ENCODE data around the gene PAX5.

Gene PAX5

DNA sequence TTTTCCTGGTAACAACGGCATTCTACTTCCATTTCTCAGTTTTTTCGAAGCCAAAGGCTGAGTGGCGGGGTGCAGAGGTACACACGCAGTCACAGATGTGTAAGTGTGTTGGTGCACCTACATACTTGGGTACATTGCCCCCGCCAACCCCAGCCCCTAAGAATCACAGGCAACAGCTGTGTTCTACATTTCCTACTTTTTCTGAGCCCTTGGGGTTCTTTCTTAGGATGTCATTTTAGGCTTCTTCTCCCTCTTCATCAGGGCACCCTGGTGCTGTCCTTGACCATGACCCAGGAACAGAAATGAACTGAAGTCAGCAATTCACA is 104.8 kb downstream of the PAX5 start:
- H3K36me3 ChIP-seq (ENCODE audit: insufficient read depth): no peaks in the 10 kb centered on the region
- H3K4me2 ChIP-seq: no peak overlapping the region
- H3K27ac ChIP-seq: no peak overlapping the region
- no peak overlapping the region for H3K9ac ChIP-seq
- no peak overlapping the region for H3K4me3 ChIP-seq (IDR thresholded peaks at IDR 0.05; ENCODE audit: insufficient read depth, low read depth, low read length)
- no peaks in the 10 kb centered on the region for H4K20me1 ChIP-seq (ENCODE audit: insufficient read depth)
- H3K27me3 ChIP-seq (ENCODE audit: insufficient read depth, low read depth): no peaks in the 10 kb centered on the region
- H2AFZ ChIP-seq (ENCODE audit: low read depth): no peak overlapping the region
- H3K79me2 ChIP-seq (ENCODE audit: insufficient read depth, low read depth): no peaks in the 10 kb centered on the region
- TF ChIP-seq, protein P1, sequence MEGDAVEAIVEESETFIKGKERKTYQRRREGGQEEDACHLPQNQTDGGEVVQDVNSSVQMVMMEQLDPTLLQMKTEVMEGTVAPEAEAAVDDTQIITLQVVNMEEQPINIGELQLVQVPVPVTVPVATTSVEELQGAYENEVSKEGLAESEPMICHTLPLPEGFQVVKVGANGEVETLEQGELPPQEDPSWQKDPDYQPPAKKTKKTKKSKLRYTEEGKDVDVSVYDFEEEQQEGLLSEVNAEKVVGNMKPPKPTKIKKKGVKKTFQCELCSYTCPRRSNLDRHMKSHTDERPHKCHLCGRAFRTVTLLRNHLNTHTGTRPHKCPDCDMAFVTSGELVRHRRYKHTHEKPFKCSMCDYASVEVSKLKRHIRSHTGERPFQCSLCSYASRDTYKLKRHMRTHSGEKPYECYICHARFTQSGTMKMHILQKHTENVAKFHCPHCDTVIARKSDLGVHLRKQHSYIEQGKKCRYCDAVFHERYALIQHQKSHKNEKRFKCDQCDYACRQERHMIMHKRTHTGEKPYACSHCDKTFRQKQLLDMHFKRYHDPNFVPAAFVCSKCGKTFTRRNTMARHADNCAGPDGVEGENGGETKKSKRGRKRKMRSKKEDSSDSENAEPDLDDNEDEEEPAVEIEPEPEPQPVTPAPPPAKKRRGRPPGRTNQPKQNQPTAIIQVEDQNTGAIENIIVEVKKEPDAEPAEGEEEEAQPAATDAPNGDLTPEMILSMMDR (conservative IDR thresholded peaks at IDR 0.05; ENCODE audit: low read depth, low read length): no peak
- no peaks in the 10 kb centered on the region for H3K4me1 ChIP-seq (ENCODE audit: low read depth, poor library complexity, severe bottlenecking)

DNA sequence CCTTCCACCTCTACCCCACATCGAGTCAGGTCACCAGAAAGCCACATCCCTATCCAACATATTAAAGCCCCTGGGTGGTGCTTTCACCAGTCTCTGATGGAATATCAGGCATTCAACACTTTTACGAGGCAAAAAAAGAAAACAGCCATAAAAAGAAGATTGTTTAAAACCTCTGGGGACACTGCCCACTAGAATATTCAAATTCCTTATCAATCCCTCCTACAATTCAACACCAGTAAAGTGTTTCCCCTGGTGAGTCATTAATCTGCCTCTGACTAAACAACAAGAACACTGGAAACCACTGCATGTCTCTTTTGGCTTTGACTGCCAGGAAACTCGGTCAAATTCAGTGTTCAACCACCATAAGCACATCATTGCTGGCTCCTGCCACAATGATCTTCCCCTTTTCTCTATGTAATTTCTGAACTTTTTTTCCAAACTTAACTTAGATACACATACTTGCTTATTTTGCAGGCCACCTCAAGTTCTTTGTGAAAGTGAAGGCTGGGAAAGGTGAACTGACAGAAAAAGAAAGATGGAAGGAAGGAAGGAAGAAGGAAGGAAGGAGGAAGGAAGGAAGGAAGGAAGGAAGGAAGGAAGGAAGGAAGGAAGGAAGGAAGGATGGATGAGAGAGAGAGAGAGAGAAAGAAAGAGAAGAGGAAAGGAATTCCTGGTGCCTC is 105.3 kb downstream of the PAX5 start:
- Histone ChIP-seq H4K20me1 (ENCODE audit: insufficient read depth) (no peaks in the 10 kb centered on the region), H3K4me2 (no peak overlapping the region), H3K4me1 (ENCODE audit: low read depth, poor library complexity, severe bottlenecking) (no peaks in the 10 kb centered on the region), H2AFZ (ENCODE audit: low read depth) (no peak overlapping the region), H3K36me3 (ENCODE audit: insufficient read depth) (no peaks in the 10 kb centered on the region), H3K79me2 (ENCODE audit: insufficient read depth, low read depth) (no peaks in the 10 kb centered on the region), H3K4me3 (IDR thresholded peaks at IDR 0.05; ENCODE audit: insufficient read depth, low read depth, low read length) (no peak overlapping the region), H3K27ac (no peak overlapping the region), H3K27me3 (ENCODE audit: insufficient read depth, low read depth) (no peaks in the 10 kb centered on the region), H3K9ac (no peak overlapping the region)
- TF ChIP-seq, protein P1 (conservative IDR thresholded peaks at IDR 0.05; ENCODE audit: low read depth, low read length): no peak

DNA sequence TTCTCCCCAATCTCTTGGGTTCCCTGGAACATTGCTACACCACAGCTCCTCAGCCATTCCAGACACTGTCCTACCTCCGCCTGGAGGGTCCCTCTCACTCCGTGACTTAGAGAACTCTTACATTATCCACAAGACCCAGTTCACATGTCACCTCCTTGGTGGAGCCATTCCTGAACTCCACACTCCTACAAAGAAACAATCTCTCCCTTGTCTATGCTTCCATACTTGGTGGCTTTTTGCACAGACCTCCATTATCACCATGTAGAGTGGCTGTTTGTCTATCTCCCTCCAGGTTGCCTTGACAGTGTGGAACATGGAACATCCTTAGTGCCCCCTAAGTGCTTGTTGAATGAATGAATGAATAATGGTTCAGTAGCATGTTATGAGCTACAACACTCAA is 105.9 kb downstream of the PAX5 start:
- TF ChIP-seq, protein P1 (conservative IDR thresholded peaks at IDR 0.05; ENCODE audit: low read depth, low read length): no peak
- Histone ChIP-seq H3K4me1 (ENCODE audit: low read depth, poor library complexity, severe bottlenecking) (no peaks in the 10 kb centered on the region), H3K27me3 (ENCODE audit: insufficient read depth, low read depth) (no peaks in the 10 kb centered on the region), H3K4me3 (IDR thresholded peaks at IDR 0.05; ENCODE audit: insufficient read depth, low read depth, low read length) (no peak overlapping the region), H3K9ac (no peak overlapping the region), H3K36me3 (ENCODE audit: insufficient read depth) (no peaks in the 10 kb centered on the region), H3K27ac (no peak overlapping the region), H2AFZ (ENCODE audit: low read depth) (no peak overlapping the region), H4K20me1 (ENCODE audit: insufficient read depth) (no peaks in the 10 kb centered on the region), H3K4me2 (no peak overlapping the region), H3K79me2 (ENCODE audit: insufficient read depth, low read depth) (no peaks in the 10 kb centered on the region)

DNA sequence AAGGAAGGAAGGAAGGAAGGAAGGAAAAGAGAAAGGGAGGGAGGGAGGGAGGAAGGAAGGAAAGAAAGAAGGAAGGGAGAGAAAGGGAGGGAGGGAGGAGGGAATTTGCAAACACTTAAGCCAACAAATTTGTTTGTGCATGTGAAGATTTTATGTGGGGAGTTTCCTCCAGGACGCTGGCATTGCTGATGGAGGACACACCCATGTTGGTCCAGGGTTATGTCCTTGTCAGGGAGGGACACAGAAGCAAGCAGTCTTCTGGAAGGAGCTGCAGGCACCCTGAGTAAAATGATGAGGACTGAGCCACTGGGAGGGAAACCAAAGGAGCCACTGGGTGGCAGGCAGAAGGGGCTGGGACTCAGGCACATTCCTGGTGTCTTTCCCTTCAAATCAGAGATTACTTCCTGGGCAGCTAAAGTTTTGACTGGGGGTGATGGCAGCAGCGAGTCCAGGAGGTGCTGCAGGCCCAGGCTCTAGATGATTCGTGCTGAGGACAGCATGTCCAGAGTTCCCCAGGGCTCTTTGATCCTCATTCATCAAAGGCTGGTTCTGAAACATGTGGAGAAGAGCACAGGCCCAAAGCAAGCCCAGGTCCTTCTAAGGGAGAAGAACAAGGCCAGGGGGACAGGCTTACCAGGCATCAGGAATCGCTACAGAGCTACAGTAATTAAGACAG is 109.2 kb downstream of the PAX5 start:
- TF ChIP-seq, protein P1 (conservative IDR thresholded peaks at IDR 0.05; ENCODE audit: low read depth, low read length): no peak
- H3K9ac ChIP-seq: no peak overlapping the region
- H2AFZ ChIP-seq (ENCODE audit: low read depth): no peak overlapping the region
- H3K4me2 ChIP-seq: no peak overlapping the region
- H3K36me3 ChIP-seq (ENCODE audit: insufficient read depth): no peaks in the 10 kb centered on the region
- H3K27ac ChIP-seq: no peak overlapping the region
- H3K4me1 ChIP-seq (ENCODE audit: low read depth, poor library complexity, severe bottlenecking): no peaks in the 10 kb centered on the region
- no peak overlapping the region for H3K4me3 ChIP-seq (IDR thresholded peaks at IDR 0.05; ENCODE audit: insufficient read depth, low read depth, low read length)
- no peaks in the 10 kb centered on the region for H4K20me1 ChIP-seq (ENCODE audit: insufficient read depth)
- H3K79me2 ChIP-seq (ENCODE audit: insufficient read depth, low read depth): no peaks in the 10 kb centered on the region
- H3K27me3 ChIP-seq (ENCODE audit: insufficient read depth, low read depth): no peaks in the 10 kb centered on the region

Measured in KMS-11 (cell line).